ENCODE data around the gene ACTR3. TPM values are rescaled to one million over a fixed set of nuclear protein-coding genes. Genes with fewer than 3 reads are reported as not detected.

The ACTR3 gene
- total and polyA plus RNA-seq, 2 donors from 2014 or later, result 69.3 to 265 TPM

GRCh38 chr2:113875135-113875534 is 14.8 kb upstream of the ACTR3 start:
- peaks cover 0 to 7% (median 2%) of the 10 kb centered on the region in 3 donors for H3K4me1 ChIP-seq (ENCODE audit: control insufficient read depth in 2 of 3, insufficient read depth in 2 of 3, low read depth in 1 of 3, low read length in 3 of 3)
- intact Hi-C loops (cut with DNase I), result no loop called here
- DNase-seq, result no peak
- no peak overlapping the region for H3K27ac ChIP-seq (ENCODE audit: low read depth in 2 of 2, low read length in 2 of 2)
- FAIRE-seq, result no peak
- H3K4me3 ChIP-seq (ENCODE audit: low read length in 3 of 3), result no peak overlapping the region
- TF ChIP-seq, protein P1, sequence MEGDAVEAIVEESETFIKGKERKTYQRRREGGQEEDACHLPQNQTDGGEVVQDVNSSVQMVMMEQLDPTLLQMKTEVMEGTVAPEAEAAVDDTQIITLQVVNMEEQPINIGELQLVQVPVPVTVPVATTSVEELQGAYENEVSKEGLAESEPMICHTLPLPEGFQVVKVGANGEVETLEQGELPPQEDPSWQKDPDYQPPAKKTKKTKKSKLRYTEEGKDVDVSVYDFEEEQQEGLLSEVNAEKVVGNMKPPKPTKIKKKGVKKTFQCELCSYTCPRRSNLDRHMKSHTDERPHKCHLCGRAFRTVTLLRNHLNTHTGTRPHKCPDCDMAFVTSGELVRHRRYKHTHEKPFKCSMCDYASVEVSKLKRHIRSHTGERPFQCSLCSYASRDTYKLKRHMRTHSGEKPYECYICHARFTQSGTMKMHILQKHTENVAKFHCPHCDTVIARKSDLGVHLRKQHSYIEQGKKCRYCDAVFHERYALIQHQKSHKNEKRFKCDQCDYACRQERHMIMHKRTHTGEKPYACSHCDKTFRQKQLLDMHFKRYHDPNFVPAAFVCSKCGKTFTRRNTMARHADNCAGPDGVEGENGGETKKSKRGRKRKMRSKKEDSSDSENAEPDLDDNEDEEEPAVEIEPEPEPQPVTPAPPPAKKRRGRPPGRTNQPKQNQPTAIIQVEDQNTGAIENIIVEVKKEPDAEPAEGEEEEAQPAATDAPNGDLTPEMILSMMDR (IDR thresholded peaks at IDR 0.05; ENCODE audit: borderline replicate concordance, extremely low read depth, insufficient read depth), result no peak
- no peak overlapping the region for H3K9ac ChIP-seq (ENCODE audit: low read length in 3 of 3)
- no peaks in the 10 kb centered on the region for H3K27me3 ChIP-seq (ENCODE audit: control insufficient read depth, insufficient read depth, low read length)
- no peaks in the 10 kb centered on the region for H3K36me3 ChIP-seq (ENCODE audit: control insufficient read depth in 2 of 3, insufficient read depth in 3 of 3, low read length in 3 of 3)
- H3K9me3 ChIP-seq (ENCODE audit: control insufficient read depth in 2 of 3, insufficient read depth in 1 of 3, low read length in 3 of 3), result no peaks in the 10 kb centered on the region

DNA sequence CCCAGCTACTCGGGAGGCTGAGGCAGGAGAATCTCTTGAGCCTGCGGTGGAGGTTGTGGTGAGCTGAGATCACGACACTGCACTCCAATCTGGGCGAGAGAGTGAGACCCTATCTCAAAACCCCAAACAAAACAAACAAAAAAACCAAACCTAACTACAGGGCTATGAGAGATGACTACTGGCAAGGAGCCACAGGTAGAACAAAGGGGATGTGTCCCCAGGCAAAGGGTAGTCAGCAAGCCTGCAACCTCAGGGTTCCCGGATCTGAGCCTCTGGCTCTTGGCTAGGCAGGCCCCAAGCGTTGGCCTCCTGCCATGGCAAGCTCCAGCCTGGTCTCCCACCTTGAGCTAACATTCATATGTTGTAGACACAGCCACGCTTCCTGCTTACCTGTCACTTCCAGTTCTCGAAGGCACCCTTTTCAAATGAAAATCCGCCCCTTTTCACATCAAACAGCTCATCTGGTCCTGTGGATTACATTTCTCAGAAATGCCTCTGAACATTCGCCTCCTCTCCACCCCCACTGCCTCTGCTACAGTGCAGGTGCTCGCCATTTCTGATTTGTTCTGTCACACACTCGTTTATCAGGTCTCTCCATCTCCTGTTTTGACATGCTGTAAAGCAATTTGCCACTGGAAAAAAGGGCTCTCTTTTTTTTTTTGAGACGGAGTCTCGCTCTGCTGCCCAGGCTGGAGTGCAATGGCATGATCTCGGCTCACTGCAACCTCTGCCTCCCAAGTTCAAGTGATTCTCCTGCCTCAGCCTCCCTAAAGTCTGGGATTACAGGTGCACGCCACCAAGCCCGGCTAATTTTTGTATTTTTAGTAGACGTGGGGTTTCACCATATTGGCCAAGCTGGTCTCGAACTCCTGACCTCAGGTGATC is 13.1 kb upstream of the ACTR3 start:
- FAIRE-seq, result no peak
- Histone ChIP-seq H3K36me3 (ENCODE audit: control insufficient read depth in 2 of 3, insufficient read depth in 3 of 3, low read length in 3 of 3) (no peaks in the 10 kb centered on the region), H3K4me3 (ENCODE audit: low read length in 3 of 3) (no peak overlapping the region), H3K9me3 (ENCODE audit: control insufficient read depth in 2 of 3, insufficient read depth in 1 of 3, low read length in 3 of 3) (no peaks in the 10 kb centered on the region), H3K4me1 (ENCODE audit: control insufficient read depth in 2 of 3, insufficient read depth in 2 of 3, low read depth in 1 of 3, low read length in 3 of 3) (peaks cover 0 to 7% (median 2%) of the 10 kb centered on the region in 3 donors), H3K9ac (ENCODE audit: low read length in 3 of 3) (no peak overlapping the region), H3K27me3 (ENCODE audit: control insufficient read depth, insufficient read depth, low read length) (no peaks in the 10 kb centered on the region), H3K27ac (ENCODE audit: low read depth in 2 of 2, low read length in 2 of 2) (peak overlapping the region; percentile 4 to 8)
- intact Hi-C loops (cut with DNase I), result no loop called here
- TF ChIP-seq, protein P1 (IDR thresholded peaks at IDR 0.05; ENCODE audit: borderline replicate concordance, extremely low read depth, insufficient read depth), result no peak
- DNase-seq, result peak; percentile 29 to 91 (median 47)

- H3K27ac ChIP-seq (ENCODE audit: low read depth in 2 of 2, low read length in 2 of 2), result no peak overlapping the region
- H3K27me3 ChIP-seq (ENCODE audit: control insufficient read depth, insufficient read depth, low read length), result no peaks in the 10 kb centered on the region
- no peak overlapping the region for H3K4me3 ChIP-seq (ENCODE audit: low read length in 3 of 3)
- no peaks in the 10 kb centered on the region for H3K36me3 ChIP-seq (ENCODE audit: control insufficient read depth in 2 of 3, insufficient read depth in 3 of 3, low read length in 3 of 3)
- no peaks in the 10 kb centered on the region for H3K9me3 ChIP-seq (ENCODE audit: control insufficient read depth in 2 of 3, insufficient read depth in 1 of 3, low read length in 3 of 3)
- TF ChIP-seq, protein P1 (IDR thresholded peaks at IDR 0.05; ENCODE audit: borderline replicate concordance, extremely low read depth, insufficient read depth), result no peak
- intact Hi-C loops (cut with DNase I), result no loop called here
- FAIRE-seq, result no peak
- peaks cover 0 to 7% (median 2%) of the 10 kb centered on the region in 3 donors for H3K4me1 ChIP-seq (ENCODE audit: control insufficient read depth in 2 of 3, insufficient read depth in 2 of 3, low read depth in 1 of 3, low read length in 3 of 3)
- H3K9ac ChIP-seq (ENCODE audit: low read length in 3 of 3), result no peak overlapping the region
- peak in 2 of 5 donors; percentile 49 to 53 for DNase-seq
Observed at GRCh38 chr2:113877711-113878598, 11.9 kb upstream of the ACTR3 start.
